Stomach smooth muscle (tissue), 2 donors: ENCODE measurements around the gene ZNF609.

ENCODE experiments used
- H3K27ac ChIP-seq: one replicate; pipeline ENCODE4 v1.7.0; 2013; ENCODE audit warnings: mild to moderate bottlenecking, low read length, inconsistent platforms
- H3K27me3 ChIP-seq, 2 donors: one replicate each; pipeline ENCODE4 v1.7.0; 2013; ENCODE audit warnings: low read length in 2 of 2; ENCODE audit not compliant: insufficient read depth in 2 of 2, control insufficient read depth in 1 of 2
- H3K36me3 ChIP-seq, 2 donors: one replicate each; pipeline ENCODE4 v1.7.0; 2013; ENCODE audit warnings: low read length in 2 of 2; ENCODE audit not compliant: control insufficient read depth in 2 of 2, insufficient read depth in 2 of 2
- H3K4me1 ChIP-seq: one replicate; pipeline ENCODE4 v1.7.0; 2013; ENCODE audit warnings: low read length; ENCODE audit not compliant: control insufficient read depth, insufficient read depth
- H3K4me3 ChIP-seq, 2 donors: one replicate each; pipeline ENCODE4 v1.7.0; 2013; ENCODE audit warnings: low read length in 2 of 2
- H3K9ac ChIP-seq, 2 donors: one replicate each; pipeline ENCODE4 v1.7.0; 2013; ENCODE audit warnings: low read length in 2 of 2, mild to moderate bottlenecking in 1 of 2
- H3K9me3 ChIP-seq, 2 donors: one replicate each; pipeline ENCODE4 v1.7.0; 2013; ENCODE audit warnings: low read length in 2 of 2; ENCODE audit not compliant: control insufficient read depth in 2 of 2
- donor health status: healthy.
- donor health status: Pancreatic carcinoma.

Gene ZNF609

DNA sequence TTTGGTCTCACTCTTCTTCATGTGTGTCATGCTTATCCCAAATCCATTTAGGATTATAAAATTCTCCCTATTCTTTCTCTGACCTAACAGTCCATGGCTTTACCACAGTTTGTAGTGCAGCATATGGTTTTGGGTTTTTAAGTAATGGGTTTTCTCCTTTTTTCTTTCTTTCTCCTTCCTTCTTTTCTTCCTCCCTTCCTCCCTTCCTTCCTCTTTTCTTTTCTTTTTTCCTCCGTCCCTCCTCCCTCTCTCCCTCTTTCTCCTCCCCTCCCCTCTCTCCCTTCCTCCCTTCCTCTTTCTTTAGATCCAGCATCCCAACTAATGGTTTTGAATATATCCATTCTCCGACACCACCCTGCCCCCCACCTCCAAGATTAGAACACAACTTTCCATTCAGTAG is 196.1 kb downstream of the ZNF609 start:
- no peaks in the 10 kb centered on the region for H3K36me3 ChIP-seq
- no peaks in the 10 kb centered on the region for H3K27me3 ChIP-seq
- H3K9ac ChIP-seq = no peak overlapping the region
- H3K4me1 ChIP-seq = no peaks in the 10 kb centered on the region
- H3K4me3 ChIP-seq = no peak overlapping the region
- no peak overlapping the region for H3K27ac ChIP-seq
- no peaks in the 10 kb centered on the region for H3K9me3 ChIP-seq

DNA sequence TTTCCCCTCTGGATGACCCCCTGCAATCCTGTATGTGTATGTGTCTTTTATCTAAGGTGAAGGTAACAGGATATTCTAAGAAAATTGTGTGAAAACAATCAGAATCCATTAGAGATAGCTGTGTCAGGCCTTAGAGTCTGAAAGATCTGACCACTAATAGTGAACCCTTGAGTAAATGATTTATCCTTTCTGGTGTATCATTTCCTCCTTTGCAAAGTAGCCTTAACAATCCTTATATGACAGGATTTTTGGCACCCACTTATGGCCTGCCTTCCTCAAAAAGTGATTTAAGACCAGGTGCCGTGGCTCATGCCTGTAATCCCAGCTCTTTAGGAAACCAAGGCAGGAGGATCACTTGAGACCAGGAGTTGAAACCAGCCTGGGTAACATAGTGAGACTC is 204.8 kb downstream of the ZNF609 start:
- no peaks in the 10 kb centered on the region for H3K27me3 ChIP-seq
- H3K9ac ChIP-seq = no peak overlapping the region
- H3K27ac ChIP-seq = no peak overlapping the region
- H3K36me3 ChIP-seq = no peaks in the 10 kb centered on the region
- H3K4me1 ChIP-seq = peaks cover 2% of the 10 kb centered on the region
- no peaks in the 10 kb centered on the region for H3K9me3 ChIP-seq
- no peak overlapping the region for H3K4me3 ChIP-seq

DNA sequence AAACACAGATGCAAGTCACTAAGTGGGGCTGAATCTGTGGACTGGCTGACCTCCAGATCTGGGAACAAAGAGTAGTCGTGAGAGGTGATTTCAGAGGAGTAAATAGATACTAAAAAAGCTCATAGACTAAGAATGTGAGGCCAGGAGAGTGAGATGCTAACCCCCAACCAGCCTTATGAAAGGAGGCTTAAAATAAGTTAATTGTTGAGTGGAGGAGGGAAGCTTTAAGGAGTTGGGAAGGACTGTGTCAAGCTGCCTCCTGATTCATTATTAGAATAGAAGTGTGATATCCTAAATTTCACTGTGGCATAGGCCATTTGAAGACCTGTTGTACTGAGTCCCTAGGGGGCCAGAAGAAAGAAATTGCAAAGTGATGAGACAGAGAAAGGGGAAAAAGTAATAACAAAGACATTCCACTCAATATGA is 207.4 kb downstream of the ZNF609 start:
- Histone ChIP-seq H3K9ac (no peak overlapping the region), H3K4me3 (no peak overlapping the region)

DNA sequence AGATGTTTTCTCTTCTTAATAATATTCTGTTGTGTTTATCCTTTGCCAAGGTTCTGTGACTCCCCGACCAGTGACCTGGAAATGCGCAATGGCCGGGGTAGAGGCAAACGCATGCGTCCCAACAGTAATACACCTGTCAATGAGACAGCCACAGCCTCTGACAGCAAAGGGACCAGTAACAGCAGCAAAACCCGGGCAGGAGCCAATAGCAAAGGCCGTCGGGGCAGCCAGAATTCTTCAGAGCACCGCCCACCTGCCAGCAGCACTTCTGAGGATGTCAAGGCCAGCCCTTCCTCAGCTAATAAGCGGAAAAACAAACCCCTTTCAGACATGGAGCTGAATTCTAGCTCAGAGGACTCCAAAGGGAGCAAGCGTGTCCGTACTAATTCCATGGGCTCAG is 213.5 kb downstream of the ZNF609 start:
- Histone ChIP-seq H3K27me3 (no peaks in the 10 kb centered on the region), H3K9me3 (no peaks in the 10 kb centered on the region), H3K36me3 (peaks cover 19 to 22% of the 10 kb centered on the region in 2 donors), H3K4me1 (no peaks in the 10 kb centered on the region), H3K9ac (no peak overlapping the region), H3K4me3 (no peak overlapping the region), H3K27ac (no peak overlapping the region)

More for the DNA sequence above, 207.4 kb downstream of the ZNF609 start:
- Histone ChIP-seq H3K9me3 (no peaks in the 10 kb centered on the region), H3K27ac (no peak overlapping the region), H3K27me3 (no peaks in the 10 kb centered on the region), H3K4me1 (peaks cover 2% of the 10 kb centered on the region), H3K36me3 (no peaks in the 10 kb centered on the region)

DNA sequence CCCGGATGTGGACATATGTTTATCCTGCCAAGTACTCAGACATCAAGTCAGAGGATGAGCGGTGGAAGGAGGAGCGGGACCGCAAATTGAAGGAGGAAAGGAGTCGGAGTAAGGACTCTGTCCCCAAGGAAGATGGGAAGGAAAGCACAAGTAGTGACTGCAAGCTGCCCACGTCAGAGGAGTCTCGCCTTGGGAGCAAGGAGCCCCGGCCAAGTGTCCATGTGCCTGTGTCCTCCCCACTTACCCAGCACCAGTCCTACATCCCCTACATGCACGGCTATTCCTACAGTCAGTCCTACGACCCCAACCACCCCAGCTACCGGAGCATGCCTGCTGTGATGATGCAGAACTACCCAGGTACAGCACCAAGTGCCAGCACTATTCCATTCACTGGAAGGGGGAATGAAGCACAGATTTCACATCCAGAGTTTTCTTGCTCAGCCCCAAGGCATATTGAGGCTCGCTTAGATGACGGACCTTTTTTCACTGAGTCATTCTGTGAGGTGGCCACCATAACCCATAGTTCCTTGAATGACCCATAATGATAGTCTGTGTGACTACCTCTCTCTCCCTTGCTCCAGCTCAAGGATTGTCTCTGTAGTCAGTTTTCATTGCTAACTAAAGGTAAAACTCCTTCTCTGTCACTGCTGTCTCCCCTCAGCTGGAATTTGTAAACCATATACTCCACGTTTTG is 217.9 kb downstream of the ZNF609 start:
- H3K27ac ChIP-seq = no peak overlapping the region
- H3K9ac ChIP-seq = no peak overlapping the region
- H3K36me3 ChIP-seq = peaks cover 46 to 52% of the 10 kb centered on the region in 2 donors
- no peaks in the 10 kb centered on the region for H3K4me1 ChIP-seq
- no peaks in the 10 kb centered on the region for H3K9me3 ChIP-seq
- H3K4me3 ChIP-seq = no peak overlapping the region
- H3K27me3 ChIP-seq = no peaks in the 10 kb centered on the region

DNA sequence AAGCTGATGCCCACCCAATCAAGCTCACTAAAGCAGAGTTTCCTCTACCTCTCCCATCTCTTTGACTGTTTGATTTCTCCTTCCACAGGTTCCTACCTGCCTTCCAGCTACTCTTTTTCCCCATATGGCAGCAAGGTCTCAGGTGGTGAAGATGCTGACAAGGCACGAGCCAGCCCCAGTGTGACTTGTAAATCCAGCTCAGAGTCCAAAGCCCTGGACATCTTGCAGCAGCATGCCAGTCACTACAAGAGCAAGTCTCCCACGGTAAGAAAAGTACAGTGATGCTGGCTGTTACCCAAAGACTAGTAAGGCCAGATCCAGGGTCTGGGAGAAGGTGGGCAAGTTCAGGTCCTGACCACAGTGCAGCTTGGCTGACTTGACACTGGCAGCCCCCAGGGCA is 219.7 kb downstream of the ZNF609 start:
- H3K27ac ChIP-seq = no peak overlapping the region
- H3K4me3 ChIP-seq = no peak overlapping the region
- no peaks in the 10 kb centered on the region for H3K27me3 ChIP-seq
- no peaks in the 10 kb centered on the region for H3K4me1 ChIP-seq
- no peak overlapping the region for H3K9ac ChIP-seq
- no peaks in the 10 kb centered on the region for H3K9me3 ChIP-seq
- H3K36me3 ChIP-seq = peaks cover 51 to 57% of the 10 kb centered on the region in 2 donors

DNA sequence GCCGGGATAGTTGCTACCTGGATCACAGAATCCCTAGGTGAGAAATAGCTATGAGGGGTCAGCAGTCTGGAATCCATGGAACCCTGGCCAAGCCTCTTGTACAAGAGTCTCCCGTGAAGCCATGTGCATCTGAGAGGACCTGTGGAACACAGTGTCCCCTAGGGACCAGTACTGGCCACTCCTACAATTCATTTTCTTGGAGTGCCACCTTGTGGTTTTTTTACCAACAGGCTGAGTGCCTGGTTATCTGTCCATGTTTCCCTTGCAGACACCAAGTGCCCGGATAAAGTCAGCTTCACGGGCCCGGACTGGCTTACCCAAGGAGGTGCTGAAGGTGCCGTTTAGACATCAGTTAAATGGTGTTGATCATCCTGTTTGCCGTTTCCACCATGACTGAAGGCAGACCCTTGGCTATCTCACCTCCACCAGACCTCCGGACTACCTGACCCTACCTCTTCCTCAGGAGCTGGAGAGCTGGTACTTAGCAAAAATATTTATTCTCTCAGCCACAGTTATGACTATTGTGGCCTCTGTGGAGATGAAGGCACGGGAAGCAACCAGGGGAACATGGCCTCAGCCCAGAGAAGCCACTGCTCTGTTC is 221.1 kb downstream of the ZNF609 start:
- no peaks in the 10 kb centered on the region for H3K27me3 ChIP-seq
- no peak overlapping the region for H3K4me3 ChIP-seq
- no peaks in the 10 kb centered on the region for H3K4me1 ChIP-seq
- peaks cover 49 to 56% of the 10 kb centered on the region in 2 donors for H3K36me3 ChIP-seq
- H3K9me3 ChIP-seq = no peaks in the 10 kb centered on the region
- H3K9ac ChIP-seq = no peak overlapping the region
- no peak overlapping the region for H3K27ac ChIP-seq

DNA sequence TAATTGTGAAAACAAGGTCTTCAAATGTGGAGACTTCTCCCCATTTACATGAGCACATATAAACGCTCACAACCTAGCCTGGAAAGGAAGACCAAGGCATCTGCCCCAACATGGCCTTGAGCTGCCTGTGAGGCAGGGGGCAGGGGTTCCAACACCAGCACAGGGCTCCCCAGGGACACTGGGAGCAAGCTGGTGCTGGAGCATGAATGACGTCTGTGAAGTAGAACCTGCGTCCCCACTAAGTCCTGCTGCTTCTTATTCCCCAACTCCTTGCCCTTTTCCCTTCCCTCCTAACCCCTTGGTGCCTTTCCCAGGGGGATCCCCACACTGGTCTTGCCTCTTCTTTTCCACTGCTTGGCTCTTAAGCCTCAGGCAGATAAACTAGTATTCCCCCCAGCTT is 221.9 kb downstream of the ZNF609 start:
- Histone ChIP-seq H3K9ac (peak overlapping the region in 1 of 2 donors; percentile 5), H3K4me1 (peaks cover under 1% of the 10 kb centered on the region), H3K4me3 (no peak overlapping the region), H3K36me3 (peaks cover 55 to 60% of the 10 kb centered on the region in 2 donors), H3K27me3 (no peaks in the 10 kb centered on the region), H3K27ac (peak overlapping the region; percentile 6), H3K9me3 (no peaks in the 10 kb centered on the region)

DNA sequence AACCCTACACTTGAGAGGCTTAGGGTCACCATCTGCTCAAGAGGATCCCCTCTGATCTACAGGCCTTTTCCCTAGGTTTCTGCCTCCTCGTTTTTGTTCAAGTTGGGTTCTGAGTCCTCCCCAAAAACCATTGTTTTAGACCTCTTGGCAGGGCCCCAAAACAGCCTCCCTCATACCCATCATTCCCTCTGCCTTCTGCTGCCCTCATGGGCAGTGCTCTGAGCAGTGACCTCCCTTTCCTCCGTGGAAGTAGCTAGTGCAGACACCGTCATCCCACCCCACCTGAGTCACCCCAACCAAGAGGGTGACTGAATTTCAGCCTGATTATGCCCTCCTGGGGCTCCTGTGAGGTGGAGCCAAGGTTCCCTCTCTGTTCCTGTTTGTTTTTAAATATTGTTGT is 223.0 kb downstream of the ZNF609 start:
- Histone ChIP-seq H3K9me3 (no peaks in the 10 kb centered on the region), H3K27me3 (no peaks in the 10 kb centered on the region), H3K4me1 (peaks cover 12% of the 10 kb centered on the region), H3K36me3 (peaks cover 53 to 64% of the 10 kb centered on the region in 2 donors), H3K27ac (peak overlapping the region; percentile 37), H3K4me3 (no peak overlapping the region), H3K9ac (no peak overlapping the region)

DNA sequence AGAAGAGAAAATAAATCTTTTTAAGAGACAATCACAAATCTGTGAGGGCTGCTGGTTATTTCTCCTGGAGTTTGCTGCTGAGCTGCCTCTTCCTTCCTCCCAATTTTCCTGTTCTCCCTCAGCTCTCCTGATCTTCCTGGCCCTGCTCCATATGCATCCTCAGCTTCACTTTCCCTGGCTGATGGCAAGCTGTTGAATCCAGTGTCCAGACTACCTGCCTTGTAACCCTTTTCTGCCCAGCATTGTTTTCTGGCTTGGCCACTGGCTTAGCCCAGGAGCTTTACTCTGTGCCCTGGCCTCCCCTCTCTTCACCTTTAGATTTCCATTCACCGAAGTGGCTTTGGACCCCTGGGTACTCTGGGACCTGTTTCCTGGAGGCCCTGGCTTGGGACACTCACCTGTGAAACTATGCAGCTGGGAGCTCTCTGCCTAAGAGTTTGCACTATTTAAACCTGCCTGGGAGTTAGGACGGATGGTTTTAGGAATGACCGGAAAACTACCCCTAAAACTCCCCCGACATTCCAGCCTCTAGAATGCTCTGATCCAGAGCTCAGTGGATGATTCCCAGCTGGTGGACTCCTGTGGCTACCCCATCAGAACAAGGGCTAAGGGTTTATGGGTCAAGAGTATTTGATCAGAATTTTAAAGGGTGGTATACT is 225.0 kb downstream of the ZNF609 start:
- H3K4me3 ChIP-seq = no peak overlapping the region
- peak overlapping the region; percentile 24 for H3K27ac ChIP-seq
- H3K4me1 ChIP-seq = peaks cover 26% of the 10 kb centered on the region
- no peaks in the 10 kb centered on the region for H3K9me3 ChIP-seq
- H3K36me3 ChIP-seq = peaks cover 57 to 61% of the 10 kb centered on the region in 2 donors
- peak overlapping the region in 1 of 2 donors; percentile 2 for H3K9ac ChIP-seq
- H3K27me3 ChIP-seq = no peaks in the 10 kb centered on the region
